HCT116 (cell line): ENCODE measurements around the gene TMEM201. TPM values are rescaled to one million over a fixed set of nuclear protein-coding genes. Genes with fewer than 3 reads are reported as not detected.

Experiments
- ATAC-seq: fragments of 200-7000 bp; cut with Tn5 transposase; 2 replicates; pipeline ENCODE4 v1.9.1; 2020; ENCODE audit warnings: mild to moderate bottlenecking, moderate library complexity
- BruUV-seq: library from RNA; stranded (reverse); fragments of 400-500 nt; replicated peaks from 2 replicates; lab custom pipeline; 2021; lab: Mats Ljungman, UMichigan
- CTCF ChIA-PET: fragments of 300-600 bp; sonication (Branson Sonifier 250); formaldehyde crosslinking; loops from one replicate; lab custom pipeline; 2021; ENCODE audit warnings: antibody characterized with exemption; lab: Charles Lee
- POLR2A ChIA-PET: fragments of 300-600, 350-600 bp; sonication (Branson Sonifier 250); formaldehyde crosslinking; loops from one replicate; lab custom pipeline; 2021; ENCODE audit warnings: antibody characterized with exemption; lab: Charles Lee
- RAD21 ChIA-PET, 2 experiments: fragments of 300-600 bp; sonication (Branson Sonifier 250); formaldehyde crosslinking; loops; one replicate each; lab custom pipeline; 2023; ENCODE audit warnings: low total read pairs in 2 of 2; ENCODE audit not compliant: uncharacterized antibody in 2 of 2, unreplicated experiment in 2 of 2, low non-redundant PET in 1 of 2; lab: Charles Lee
- DNase-seq: peaks from one replicate; pipeline ENCODE4 v3.0.0-alpha.2; 2010; ENCODE audit warnings: low read depth, low spot score
- H2AFZ ChIP-seq: fragments of 200-600 bp; shearing (Covaris generic), sonication (generic); 2 replicates; pipeline ENCODE4 v1.6.1; 2017; ENCODE audit warnings: low read depth, mixed run types, mixed read lengths, antibody characterized with exemption, low read length; ENCODE audit not compliant: poor library complexity, severe bottlenecking
- H3K27ac ChIP-seq: 2 replicates; pipeline ENCODE4 v1.5.1; 2012; ENCODE audit warnings: low read depth, low read length
- H3K27me3 ChIP-seq: fragments of 200-600 bp; sonication (generic); 2 replicates; pipeline ENCODE4 v1.6.1; 2016; ENCODE audit warnings: mixed run types, low read length, mixed read lengths; ENCODE audit not compliant: insufficient read depth
- H3K36me3 ChIP-seq, 2 experiments: fragments of 200-500 bp in 1 of 2; fragments of 200-600 bp in 1 of 2; sonication (Bioruptor generic) in 1 of 2; sonication (generic) in 1 of 2; 2 replicates each; pipeline versions ENCODE4 v1.5.1 to v1.6.1; 2014 to 2016; ENCODE audit warnings: low read length in 2 of 2, inconsistent platforms in 1 of 2, mixed read lengths in 1 of 2, mixed run types in 1 of 2; ENCODE audit not compliant: insufficient read depth in 2 of 2, control insufficient read depth in 1 of 2
- H3K4me1 ChIP-seq, 2 experiments: fragments of 200-600 bp in 1 of 2; sonication (generic) in 1 of 2; 2 replicates each; pipeline versions ENCODE4 v1.5.1 to v1.6.1; 2012 to 2017; ENCODE audit warnings: low read length in 2 of 2, inconsistent platforms in 1 of 2, mild to moderate bottlenecking in 1 of 2, mixed read lengths in 1 of 2, mixed run types in 1 of 2, moderate library complexity in 1 of 2; ENCODE audit not compliant: insufficient read depth in 2 of 2, control insufficient read depth in 1 of 2
- H3K4me2 ChIP-seq: fragments of 200-600 bp; sonication (generic); 2 replicates; pipeline ENCODE4 v1.6.1; 2017; ENCODE audit warnings: mixed run types, low read length, mixed read lengths
- H3K4me3 ChIP-seq, 2 experiments: fragments of 200-600 bp in 1 of 2; sonication (generic) in 1 of 2; replicated peaks in 1 of 2; 2 replicates each; pipeline ENCODE4 v1.5.1; 2011 to 2016; ENCODE audit warnings: low read length in 2 of 2, control low read depth in 1 of 2, low read depth in 1 of 2, mild to moderate bottlenecking in 1 of 2, mixed read lengths in 1 of 2, mixed run types in 1 of 2
- H3K79me2 ChIP-seq: fragments of 200-600 bp; sonication (generic); 2 replicates; pipeline ENCODE4 v1.6.1; 2017; ENCODE audit warnings: mild to moderate bottlenecking, mixed run types, low read length, moderate library complexity, mixed read lengths; ENCODE audit not compliant: insufficient read depth
- H3K9ac ChIP-seq: fragments of 200-600 bp; sonication (generic); 2 replicates; pipeline ENCODE4 v1.6.1; 2016; ENCODE audit warnings: low read length, mixed read lengths
- H3K9me2 ChIP-seq: fragments of 200-600 bp; sonication (generic), shearing (Covaris generic); 2 replicates; pipeline ENCODE4 v1.6.1; 2017; ENCODE audit warnings: mixed run types, mild to moderate bottlenecking, moderate library complexity; ENCODE audit not compliant: insufficient read depth
- H3K9me3 ChIP-seq, 2 experiments: fragments of 200-500 bp in 1 of 2; fragments of 200-600 bp in 1 of 2; sonication (Bioruptor generic) in 1 of 2; sonication (generic) in 1 of 2; 2 replicates each; pipeline ENCODE4 v1.6.1; 2014 to 2017; ENCODE audit warnings: low read length in 2 of 2, mixed read lengths in 2 of 2, inconsistent platforms in 1 of 2, low read depth in 1 of 2, mild to moderate bottlenecking in 1 of 2, mixed run types in 1 of 2, moderate library complexity in 1 of 2; ENCODE audit not compliant: control insufficient read depth in 1 of 2, insufficient read depth in 1 of 2
- H4K20me1 ChIP-seq: fragments of 200-600 bp; sonication (generic), shearing (Covaris generic); 2 replicates; pipeline ENCODE4 v1.6.1; 2017; ENCODE audit warnings: mixed run types, mild to moderate bottlenecking, moderate library complexity; ENCODE audit not compliant: insufficient read depth
- ATF3 ChIP-seq: IDR thresholded peaks from 2 replicates; pipeline ENCODE4 v1.6.1; 2012
- ELF1 ChIP-seq: IDR thresholded peaks from 2 replicates; pipeline ENCODE4 v1.6.1; 2012; ENCODE audit warnings: low read depth, borderline replicate concordance
- JUND ChIP-seq: IDR thresholded peaks from 2 replicates; pipeline ENCODE4 v1.6.1; 2012
- POLR2A ChIP-seq: IDR thresholded peaks from 2 replicates; pipeline ENCODE4 v1.7.0; 2011; ENCODE audit warnings: borderline replicate concordance; ENCODE audit not compliant: insufficient read depth, insufficient read length; ENCODE audit errors: extremely low read depth
- POLR2AphosphoS5 ChIP-seq: IDR thresholded peaks from 2 replicates; pipeline ENCODE4 v1.6.1; 2011; ENCODE audit warnings: mild to moderate bottlenecking, low read depth, low read length, moderate library complexity
- REST ChIP-seq: IDR thresholded peaks from 2 replicates; pipeline ENCODE4 v1.6.1; 2012; ENCODE audit warnings: low read depth
- SIN3A ChIP-seq: IDR thresholded peaks from 2 replicates; pipeline ENCODE4 v1.6.1; 2012; ENCODE audit warnings: low read depth
- SP1 ChIP-seq: IDR thresholded peaks from 2 replicates; pipeline ENCODE4 v1.6.1; 2012; ENCODE audit warnings: low read depth
- TCF7L2 ChIP-seq: IDR thresholded peaks from 2 replicates; pipeline ENCODE4 v1.7.0; 2011; ENCODE audit warnings: borderline replicate concordance, inconsistent platforms; ENCODE audit not compliant: insufficient read depth, insufficient read length; ENCODE audit errors: extremely low read depth
- YY1 ChIP-seq: IDR thresholded peaks from 2 replicates; pipeline ENCODE4 v1.6.1; 2011; ENCODE audit warnings: low read length, low read depth, moderate library complexity, mild to moderate bottlenecking; ENCODE audit not compliant: insufficient replicate concordance; ENCODE audit errors: extremely low read depth
- ZFX ChIP-seq: fragments of 450-650 bp; IDR thresholded peaks from 2 replicates; pipeline ENCODE4 v1.6.1; 2017
- ZNF274 ChIP-seq: fragments of 200-500 bp; sonication (Bioruptor generic); IDR thresholded peaks from 2 replicates; pipeline ENCODE4 v1.6.1; 2014; ENCODE audit warnings: mild to moderate bottlenecking, low read depth, low read length, inconsistent platforms
- intact Hi-C: fragments of 100-400 bp; cut with micrococcal nuclease; formaldehyde crosslinking; loops from 2 replicates; pipeline ENCODE4 v1.10.0; 2022
- total RNA-seq: library from RNA; stranded (reverse); gene quantifications from one replicate; pipeline ENCODE4 v1.2.1, GENCODE V29; 2021; ENCODE audit not compliant: unreplicated experiment

TMEM201 gene
- total RNA-seq, 1 experiment from 2014 or later, result 27.6 TPM

- H3K4me1 ChIP-seq, result peaks cover 4 to 11% of the 10 kb centered on the region in 2 experiments; a peak in 3 of 4 replicates
- H3K27me3 ChIP-seq, result no peaks in the 10 kb centered on the region
- POLR2A ChIA-PET, result interaction anchor here (0.7 kb wide), 1 partner anchor 28 kb away, joined by 4 read pairs; no protein-coding TSS in a partner anchor
- no TSS peak for BruUV-seq
- no peaks in the 10 kb centered on the region for H3K79me2 ChIP-seq
- no peak overlapping the region for H3K27ac ChIP-seq
- CTCF ChIA-PET, result no interaction called here
- TF ChIP-seq ZFX (no peak), POLR2A (no peak), JUND (no peak), POLR2AphosphoS5 (no peak), REST (no peak), YY1 (no peak), SIN3A (no peak), SP1 (no peak), TCF7L2 (no peak), ELF1 (no peak), ATF3 (no peak), ZNF274 (no peak)
- H4K20me1 ChIP-seq, result no peaks in the 10 kb centered on the region
- no peak overlapping the region for H3K9ac ChIP-seq
- H2AFZ ChIP-seq, result no peak overlapping the region
- DNase-seq, result no peak
- RAD21 ChIA-PET, result no interaction called here
- intact Hi-C loops, result no loop called here
- ATAC-seq, result no peak
- no peaks in the 10 kb centered on the region for H3K9me3 ChIP-seq
- no peaks in the 10 kb centered on the region for H3K36me3 ChIP-seq
- no peak overlapping the region for H3K4me3 ChIP-seq
- H3K4me2 ChIP-seq, result no peak overlapping the region
- no peaks in the 10 kb centered on the region for H3K9me2 ChIP-seq
Observed at GRCh38 chr1:9653491-9654050, 64.9 kb downstream of the TMEM201 start.
